CD4-positive, alpha-beta T cell (primary cell): ENCODE measurements around the gene PKHD1. TPM values are rescaled to one million over a fixed set of nuclear protein-coding genes. Genes with fewer than 3 reads are reported as not detected.

Experiments used
- ATAC-seq: fragments of 200-7000 bp; cut with Tn5 transposase; one replicate; pipeline ENCODE4 v1.10.0; 2022; ENCODE audit warnings: mild to moderate bottlenecking; ENCODE audit not compliant: poor library complexity
- CTCF ChIA-PET: fragments of 350-600 bp; sonication (Branson Sonifier 250); formaldehyde crosslinking; loops from one replicate; lab custom pipeline; 2021; ENCODE audit warnings: antibody characterized with exemption, inconsistent platforms; lab: Charles Lee
- POLR2A ChIA-PET: fragments of 350-600 bp; sonication (Branson Sonifier 250); formaldehyde crosslinking; loops from one replicate; lab custom pipeline; 2021; ENCODE audit warnings: antibody characterized with exemption, inconsistent platforms; lab: Charles Lee
- DNase-seq, 14 experiments: peaks; one replicate each; pipeline ENCODE4 v3.0.0-alpha.2; 2013 to 2020; ENCODE audit warnings: mixed read lengths in 2 of 14
- H3K27ac ChIP-seq, 2 donors: one replicate each; pipeline versions ENCODE4 v1.5.1 to v1.7.0; 2013; ENCODE audit warnings: low read length in 2 of 2, low read depth in 1 of 2, mild to moderate bottlenecking in 1 of 2
- H3K27me3 ChIP-seq, 2 experiments: 1 replicate in 1 of 2; 2 replicates in 1 of 2; pipeline versions ENCODE4 v1.6.1 to v1.7.0; 2013; ENCODE audit warnings: low read length in 2 of 2, control low read depth in 1 of 2, mild to moderate bottlenecking in 1 of 2, moderate library complexity in 1 of 2; ENCODE audit not compliant: insufficient read depth in 2 of 2, control insufficient read depth in 1 of 2
- H3K36me3 ChIP-seq: one replicate; pipeline ENCODE4 v1.6.1; 2013; ENCODE audit warnings: low read length, control low read depth; ENCODE audit not compliant: insufficient read depth
- H3K4me1 ChIP-seq: one replicate; pipeline ENCODE4 v1.6.1; 2013; ENCODE audit warnings: low read length, control low read depth; ENCODE audit not compliant: insufficient read depth
- H3K4me3 ChIP-seq: one replicate; pipeline ENCODE4 v1.5.1; 2013; ENCODE audit warnings: mild to moderate bottlenecking, low read length, moderate library complexity
- H3K9me3 ChIP-seq, 2 experiments: 1 replicate in 1 of 2; 2 replicates in 1 of 2; pipeline versions ENCODE4 v1.6.1 to v1.7.0; 2013; ENCODE audit warnings: low read length in 2 of 2, mild to moderate bottlenecking in 2 of 2, control low read depth in 1 of 2, moderate library complexity in 1 of 2; ENCODE audit not compliant: control insufficient read depth in 1 of 2, insufficient read depth in 1 of 2
- H3K27ac Mint-ChIP-seq: one replicate; pipeline ENCODE4 v1.8.0; 2020; ENCODE audit warnings: mixed read lengths
- H3K27me3 Mint-ChIP-seq: one replicate; pipeline ENCODE4 v1.8.0; 2021; ENCODE audit warnings: mixed read lengths
- H3K36me3 Mint-ChIP-seq: one replicate; pipeline ENCODE4 v1.8.0; 2021; ENCODE audit warnings: low read depth, mixed read lengths
- H3K4me1 Mint-ChIP-seq: one replicate; pipeline ENCODE4 v1.8.0; 2021; ENCODE audit warnings: low read depth, mixed read lengths
- H3K4me3 Mint-ChIP-seq: one replicate; pipeline ENCODE4 v1.8.0; 2020; ENCODE audit warnings: mild to moderate bottlenecking, mixed read lengths
- H3K9me3 Mint-ChIP-seq: one replicate; pipeline ENCODE4 v1.8.0; 2020; ENCODE audit warnings: mixed read lengths
- CTCF ChIP-seq: fragments of 200-600 bp; IDR thresholded peaks from one replicate; pipeline ENCODE4 v1.8.0; 2022; ENCODE audit warnings: antibody characterized with exemption, mild to moderate bottlenecking
- intact Hi-C, 2 experiments: fragments of 100-400 bp; cut with DNase I in 1 of 2; cut with micrococcal nuclease in 1 of 2; formaldehyde crosslinking; loops; one replicate each; pipeline versions ENCODE4 v1.15.1 to v1.9.0; 2023 to 2025; cut with DNase I, micrococcal nuclease
- total RNA-seq, 174 experiments: library from RNA in 2 of 174; stranded (reverse) in 2 of 174; gene quantifications; one replicate each; pipeline ENCODE4 v1.2.3 and lab custom pipeline; 2021 to 2026

The PKHD1 gene
- total RNA-seq, 2 experiments from 2014 or later = 0.03 TPM; not detected in 1

GRCh38 chr6:51719297-51719696 is 368.1 kb downstream of the PKHD1 start:
- Mint-ChIP-seq H3K4me1 (no peaks in the 10 kb centered on the region), H3K27me3 (no peaks in the 10 kb centered on the region), H3K36me3 (no peaks in the 10 kb centered on the region), H3K4me3 (no peak overlapping the region), H3K27ac (no peak overlapping the region), H3K9me3 (peaks cover 2% of the 10 kb centered on the region)
- Histone ChIP-seq H3K9me3 (no peaks in the 10 kb centered on the region), H3K27ac (no peak overlapping the region), H3K27me3 (no peaks in the 10 kb centered on the region), H3K36me3 (no peaks in the 10 kb centered on the region), H3K4me1 (no peaks in the 10 kb centered on the region), H3K4me3 (no peak overlapping the region)
- ChIA-PET POLR2A (no interaction called here), CTCF (no interaction called here)
- no peak for DNase-seq
- no peak for TF ChIP-seq CTCF
- intact Hi-C loops = no loop called here
- no peak for ATAC-seq

GRCh38 chr6:51718533-51718932 is 368.9 kb downstream of the PKHD1 start:
- CTCF ChIA-PET = no interaction called here
- Mint-ChIP-seq H3K4me1 (no peaks in the 10 kb centered on the region), H3K9me3 (peaks cover 2% of the 10 kb centered on the region), H3K27me3 (no peaks in the 10 kb centered on the region), H3K4me3 (no peak overlapping the region), H3K36me3 (no peaks in the 10 kb centered on the region), H3K27ac (no peak overlapping the region)
- DNase-seq = no peak
- no peaks in the 10 kb centered on the region for H3K9me3 ChIP-seq
- intact Hi-C loops = no loop called here
- H3K4me1 ChIP-seq = no peaks in the 10 kb centered on the region
- no peak for ATAC-seq
- no peaks in the 10 kb centered on the region for H3K36me3 ChIP-seq
- TF ChIP-seq CTCF = no peak
- no peak overlapping the region for H3K27ac ChIP-seq
- H3K4me3 ChIP-seq = no peak overlapping the region
- H3K27me3 ChIP-seq = no peaks in the 10 kb centered on the region
- POLR2A ChIA-PET = no interaction called here

- Histone ChIP-seq H3K4me3 (no peak overlapping the region), H3K27me3 (no peaks in the 10 kb centered on the region), H3K9me3 (no peaks in the 10 kb centered on the region), H3K4me1 (no peaks in the 10 kb centered on the region), H3K27ac (no peak overlapping the region), H3K36me3 (no peaks in the 10 kb centered on the region)
- intact Hi-C loops = no loop called here
- Mint-ChIP-seq H3K4me1 (no peaks in the 10 kb centered on the region), H3K36me3 (no peaks in the 10 kb centered on the region), H3K4me3 (no peak overlapping the region), H3K27ac (no peak overlapping the region), H3K9me3 (peaks cover 2% of the 10 kb centered on the region), H3K27me3 (no peaks in the 10 kb centered on the region)
- ChIA-PET CTCF (no interaction called here), POLR2A (no interaction called here)
- ATAC-seq (no peak), DNase-seq (no peak)
- no peak for TF ChIP-seq CTCF
Measured at GRCh38 chr6:51717477-51717876, 369.9 kb downstream of the PKHD1 start.
